Neuron (in vitro differentiated cells): ENCODE data around the gene PTPN3.
"Not testable (repeated sequence)": the region's sequence is repeated elsewhere in the genome, so short reads cannot be mapped to it uniquely, and the experiment has no call there.

Experiments
- H2AFZ ChIP-seq: one replicate; pipeline ENCODE4 v1.6.1; 2013; ENCODE audit warnings: low read depth, mild to moderate bottlenecking, inconsistent platforms, low read length, moderate library complexity
- H3K27me3 ChIP-seq: one replicate; pipeline ENCODE4 v1.6.1; 2013; ENCODE audit warnings: low read length; ENCODE audit not compliant: insufficient read depth
- H3K36me3 ChIP-seq: one replicate; pipeline ENCODE4 v1.6.1; 2013; ENCODE audit warnings: low read length; ENCODE audit not compliant: insufficient read depth
- H3K4me1 ChIP-seq: one replicate; pipeline ENCODE4 v1.6.1; 2013; ENCODE audit warnings: low read length; ENCODE audit not compliant: insufficient read depth
- H3K4me3 ChIP-seq: 2 replicates; pipeline ENCODE4 v1.5.1; 2013; ENCODE audit warnings: mild to moderate bottlenecking, low read length, moderate library complexity
- H3K9me3 ChIP-seq: one replicate; pipeline ENCODE4 v1.6.1; 2013; ENCODE audit warnings: low read length

Gene PTPN3

GRCh38 chr9:109372246-109372645 is 125.9 kb downstream of the PTPN3 start:
- no peaks in the 10 kb centered on the region for H3K27me3 ChIP-seq
- no peaks in the 10 kb centered on the region for H3K9me3 ChIP-seq
- no peak overlapping the region for H2AFZ ChIP-seq
- H3K36me3 ChIP-seq = no peaks in the 10 kb centered on the region
- H3K4me3 ChIP-seq = no peak overlapping the region
- H3K4me1 ChIP-seq = no peaks in the 10 kb centered on the region

DNA sequence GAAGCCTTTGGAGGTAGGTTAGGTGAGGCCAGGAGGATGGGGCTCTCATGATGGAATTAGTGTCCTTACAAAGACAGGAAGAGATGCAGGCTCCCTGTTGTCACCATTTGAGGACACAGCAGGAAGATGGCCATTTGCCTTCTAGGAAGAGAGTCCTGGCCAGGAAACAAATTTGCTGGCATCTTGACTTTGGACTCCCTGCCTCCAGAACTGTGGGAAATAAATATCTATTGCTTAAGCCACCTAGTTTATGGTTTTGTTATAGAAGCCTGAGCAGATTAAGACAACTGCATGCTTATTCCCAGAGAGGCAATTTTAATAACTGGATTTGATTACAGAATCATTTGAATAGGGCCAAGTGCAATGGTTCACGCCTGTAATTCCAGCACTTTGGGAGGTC is 126.7 kb downstream of the PTPN3 start:
- H2AFZ ChIP-seq = no peak overlapping the region
- H3K36me3 ChIP-seq = no peaks in the 10 kb centered on the region
- H3K9me3 ChIP-seq = no peaks in the 10 kb centered on the region
- H3K4me1 ChIP-seq = no peaks in the 10 kb centered on the region
- H3K27me3 ChIP-seq = no peaks in the 10 kb centered on the region
- no peak overlapping the region for H3K4me3 ChIP-seq

- no peaks in the 10 kb centered on the region for H3K4me1 ChIP-seq
- H3K9me3 ChIP-seq = no peaks in the 10 kb centered on the region
- no peaks in the 10 kb centered on the region for H3K36me3 ChIP-seq
- no peak overlapping the region for H3K4me3 ChIP-seq
- no peak overlapping the region for H2AFZ ChIP-seq
- no peaks in the 10 kb centered on the region for H3K27me3 ChIP-seq
Measured at GRCh38 chr9:109369285-109369684, 128.8 kb downstream of the PTPN3 start.

DNA sequence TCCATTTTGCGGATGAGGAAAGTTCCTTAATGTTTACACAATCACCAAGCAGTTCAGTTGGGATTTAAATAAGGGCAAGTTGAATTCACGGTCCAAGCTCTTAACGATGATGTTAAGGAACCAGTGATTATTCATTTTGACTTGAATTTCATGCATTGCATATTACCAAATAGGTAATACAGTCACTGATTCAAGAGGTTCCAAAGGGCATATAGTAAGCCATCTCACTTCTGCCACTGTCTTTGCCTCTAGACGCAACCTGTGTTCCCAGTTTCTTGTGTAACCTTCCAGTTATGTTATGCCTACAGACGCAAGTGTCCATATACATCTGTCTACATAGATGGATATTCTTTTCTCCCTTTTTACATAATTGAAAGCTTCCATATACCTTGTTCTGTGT is 137.3 kb downstream of the PTPN3 start:
- H3K36me3 ChIP-seq = no peaks in the 10 kb centered on the region
- no peak overlapping the region for H3K4me3 ChIP-seq
- H3K4me1 ChIP-seq = no peaks in the 10 kb centered on the region

GRCh38 chr9:109358968-109359603 is 139.0 kb downstream of the PTPN3 start:
- not testable (repeated sequence) for H3K36me3 ChIP-seq, H3K9me3 ChIP-seq, H2AFZ ChIP-seq, H3K4me3 ChIP-seq, H3K27me3 ChIP-seq, H3K4me1 ChIP-seq

More for the DNA sequence above, 137.3 kb downstream of the PTPN3 start:
- no peak overlapping the region for H2AFZ ChIP-seq
- H3K9me3 ChIP-seq = no peaks in the 10 kb centered on the region
- peaks cover 3% of the 10 kb centered on the region for H3K27me3 ChIP-seq

- Histone ChIP-seq H3K27me3 (peaks cover 2% of the 10 kb centered on the region), H3K36me3 (no peaks in the 10 kb centered on the region), H2AFZ (no peak overlapping the region), H3K4me1 (no peaks in the 10 kb centered on the region), H3K4me3 (no peak overlapping the region), H3K9me3 (no peaks in the 10 kb centered on the region)
Measured at GRCh38 chr9:109355564-109356297, 142.4 kb downstream of the PTPN3 start.

DNA sequence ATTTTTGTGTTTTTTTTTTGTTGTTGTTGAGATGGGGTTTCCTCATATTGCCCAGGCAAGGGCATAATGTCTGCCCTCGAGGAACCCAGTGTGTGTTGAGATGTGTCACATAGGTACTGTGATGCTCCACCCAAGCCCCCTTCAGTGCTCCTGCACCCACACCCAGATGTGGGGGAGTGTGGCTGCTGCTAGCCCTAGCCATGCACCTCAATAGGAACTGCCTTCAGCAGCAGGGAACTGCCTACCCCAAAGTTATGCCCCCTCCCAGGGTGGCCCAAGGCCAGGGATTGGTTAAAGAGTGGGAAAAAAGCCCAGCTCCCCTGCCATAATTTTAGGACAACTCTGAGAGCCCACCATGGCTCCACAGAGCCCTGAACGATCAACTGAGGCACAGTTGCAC is 143.9 kb downstream of the PTPN3 start:
- Histone ChIP-seq H3K27me3 (no peaks in the 10 kb centered on the region), H3K4me3 (no peak overlapping the region), H3K4me1 (no peaks in the 10 kb centered on the region), H3K9me3 (no peaks in the 10 kb centered on the region), H3K36me3 (no peaks in the 10 kb centered on the region), H2AFZ (no peak overlapping the region)

- no peak overlapping the region for H3K4me3 ChIP-seq
- H2AFZ ChIP-seq = no peak overlapping the region
- no peaks in the 10 kb centered on the region for H3K36me3 ChIP-seq
- no peaks in the 10 kb centered on the region for H3K4me1 ChIP-seq
- H3K9me3 ChIP-seq = no peaks in the 10 kb centered on the region
- H3K27me3 ChIP-seq = no peaks in the 10 kb centered on the region
Measured at GRCh38 chr9:109351032-109351431, 147.1 kb downstream of the PTPN3 start.

DNA sequence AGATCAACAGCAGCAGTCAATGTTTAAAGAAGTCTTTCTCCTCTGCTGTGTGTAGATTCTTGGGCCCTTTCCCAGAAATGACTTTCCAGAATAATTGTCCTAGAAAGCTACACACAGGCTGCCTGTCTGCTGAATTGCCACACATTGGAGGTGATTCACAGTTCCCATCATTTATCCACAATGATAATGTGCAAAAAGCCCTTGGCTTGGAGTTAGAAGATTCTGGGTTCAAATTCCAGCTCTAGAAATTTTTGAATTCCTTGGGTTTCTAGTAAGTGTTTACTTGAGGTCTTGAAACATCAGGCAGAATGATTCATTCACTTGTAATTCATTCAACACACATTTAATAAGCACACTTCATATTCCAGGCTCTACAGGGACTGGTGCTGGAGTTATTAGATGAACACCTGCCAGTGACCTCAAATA is 148.7 kb downstream of the PTPN3 start:
- Histone ChIP-seq H3K36me3 (no peaks in the 10 kb centered on the region), H3K4me3 (no peak overlapping the region), H2AFZ (no peak overlapping the region), H3K4me1 (no peaks in the 10 kb centered on the region), H3K9me3 (no peaks in the 10 kb centered on the region), H3K27me3 (no peaks in the 10 kb centered on the region)

DNA sequence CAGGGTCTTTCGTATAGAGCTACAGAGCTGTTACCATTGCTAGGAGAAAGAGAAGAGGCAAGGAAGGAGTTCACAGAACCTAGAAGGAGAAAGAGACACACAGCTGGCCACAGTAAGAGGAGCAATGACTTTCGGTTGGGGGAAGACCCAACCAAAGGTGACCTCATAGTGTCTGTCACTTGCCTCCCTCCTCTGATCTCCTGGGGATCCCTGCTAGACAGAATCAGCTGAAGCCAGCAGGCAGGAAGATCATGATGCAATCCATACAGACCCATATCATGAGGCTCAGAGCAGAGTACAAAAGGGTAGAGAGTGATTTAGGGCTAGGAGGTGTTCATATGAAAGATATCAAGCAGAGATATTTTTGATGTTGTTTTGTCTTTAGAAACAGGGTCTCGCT is 151.2 kb downstream of the PTPN3 start:
- no peaks in the 10 kb centered on the region for H3K27me3 ChIP-seq
- H2AFZ ChIP-seq = no peak overlapping the region
- no peaks in the 10 kb centered on the region for H3K36me3 ChIP-seq
- H3K4me1 ChIP-seq = no peaks in the 10 kb centered on the region
- no peak overlapping the region for H3K4me3 ChIP-seq
- H3K9me3 ChIP-seq = no peaks in the 10 kb centered on the region

- Histone ChIP-seq H3K27me3 (no peaks in the 10 kb centered on the region), H3K36me3 (no peaks in the 10 kb centered on the region), H3K9me3 (no peaks in the 10 kb centered on the region), H3K4me3 (no peak overlapping the region), H2AFZ (no peak overlapping the region), H3K4me1 (no peaks in the 10 kb centered on the region)
Measured at GRCh38 chr9:109344866-109345265, 153.2 kb downstream of the PTPN3 start.

GRCh38 chr9:109342878-109343277 is 155.2 kb downstream of the PTPN3 start:
- Histone ChIP-seq H3K27me3 (no peaks in the 10 kb centered on the region), H3K36me3 (no peaks in the 10 kb centered on the region), H2AFZ (no peak overlapping the region), H3K4me3 (no peak overlapping the region), H3K4me1 (no peaks in the 10 kb centered on the region), H3K9me3 (no peaks in the 10 kb centered on the region)

DNA sequence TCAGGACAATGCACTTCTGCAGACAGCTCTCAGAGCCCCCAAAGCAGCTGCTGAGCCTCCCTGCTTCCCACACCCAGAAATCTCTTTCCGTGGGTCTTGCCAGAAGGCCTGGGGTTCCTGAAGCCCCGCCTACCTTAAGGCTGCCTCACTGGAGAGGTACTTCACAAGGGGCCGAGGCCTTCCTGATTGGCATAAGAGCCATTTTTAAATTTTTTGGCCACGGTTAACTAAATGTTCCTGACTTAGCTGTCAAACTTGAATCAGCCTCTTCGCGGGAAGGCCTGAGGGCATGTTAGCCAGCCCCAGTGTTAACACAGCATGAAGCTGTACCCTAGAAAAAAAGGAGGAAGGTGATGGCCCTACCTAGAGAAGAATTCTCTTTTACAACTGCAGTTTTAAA is 156.5 kb downstream of the PTPN3 start:
- H3K4me1 ChIP-seq = no peaks in the 10 kb centered on the region
- H3K27me3 ChIP-seq = no peaks in the 10 kb centered on the region
- H3K9me3 ChIP-seq = no peaks in the 10 kb centered on the region
- no peaks in the 10 kb centered on the region for H3K36me3 ChIP-seq
- no peak overlapping the region for H2AFZ ChIP-seq
- no peak overlapping the region for H3K4me3 ChIP-seq

DNA sequence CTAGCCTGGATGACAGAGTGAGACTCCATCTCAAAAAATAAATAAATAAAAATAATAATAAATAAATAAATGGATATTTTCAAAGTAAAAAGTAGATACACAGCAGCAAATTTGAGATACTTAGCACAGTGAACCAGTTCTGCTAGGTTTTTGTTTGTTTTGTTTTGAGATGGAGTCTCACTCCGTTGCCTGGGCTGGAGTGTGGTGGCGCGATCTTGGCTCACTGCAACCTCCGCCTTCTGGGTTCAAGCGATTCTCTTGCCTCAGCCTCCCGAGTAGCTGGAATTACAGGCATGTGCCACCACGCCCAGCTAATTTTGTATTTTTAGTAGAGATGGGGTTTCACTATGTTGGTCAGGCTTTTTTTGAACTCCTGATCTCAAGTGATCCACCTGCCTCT is 157.1 kb downstream of the PTPN3 start:
- H3K27me3 ChIP-seq, H3K4me1 ChIP-seq, H3K4me3 ChIP-seq, H3K36me3 ChIP-seq, H3K9me3 ChIP-seq, H2AFZ ChIP-seq: not testable (repeated sequence)
